GM23338 (cell line): Measurements from ENCODE around the gene ADGRL1. TPM values are rescaled to one million over a fixed set of nuclear protein-coding genes. Genes with fewer than 3 reads are reported as not detected.
"Not testable (repeated sequence)": the region's sequence is repeated elsewhere in the genome, so short reads cannot be mapped to it uniquely, and the experiment has no call there.

Source experiments
- ATAC-seq: fragments of 200-7000 bp; cut with Tn5 transposase; 3 replicates; pipeline ENCODE4 v1.9.1; 2020
- DNase-seq: peaks from one replicate; pipeline ENCODE4 v3.0.0-alpha.2; 2015; ENCODE audit warnings: low spot score
- H2AFZ ChIP-seq: fragments of 200-600 bp; sonication (generic); 2 replicates; pipeline ENCODE4 v1.8.0; 2016; ENCODE audit warnings: antibody characterized with exemption, mild to moderate bottlenecking, moderate library complexity
- H3F3A ChIP-seq: fragments of 200-600 bp; sonication (generic); replicated peaks from 2 replicates; pipeline ENCODE4 v1.8.0; 2017; ENCODE audit warnings: antibody characterized with exemption, mixed run types, low read depth
- H3K27ac ChIP-seq: fragments of 200-600 bp; sonication (generic); 2 replicates; pipeline ENCODE4 v1.6.1; 2016; ENCODE audit warnings: low read depth
- H3K27me3 ChIP-seq: fragments of 200-600 bp; sonication (generic); 2 replicates; pipeline ENCODE4 v1.8.0; 2016; ENCODE audit warnings: mild to moderate bottlenecking, mixed run types, moderate library complexity; ENCODE audit not compliant: insufficient read depth
- H3K36me3 ChIP-seq: fragments of 200-600 bp; sonication (generic); 2 replicates; pipeline ENCODE4 v1.8.0; 2016; ENCODE audit warnings: mild to moderate bottlenecking; ENCODE audit not compliant: insufficient read depth
- H3K4me1 ChIP-seq: fragments of 200-600 bp; sonication (generic); 2 replicates; pipeline ENCODE4 v1.8.0; 2016; ENCODE audit warnings: mild to moderate bottlenecking, moderate library complexity; ENCODE audit not compliant: insufficient read depth
- H3K4me2 ChIP-seq: fragments of 200-600 bp; sonication (generic); 2 replicates; pipeline ENCODE4 v1.7.1; 2017; ENCODE audit warnings: mixed run types
- H3K4me3 ChIP-seq: fragments of 200-600 bp; sonication (generic); 2 replicates; pipeline ENCODE4 v1.6.1; 2016; ENCODE audit warnings: mixed run types
- H3K79me2 ChIP-seq: fragments of 200-600 bp; sonication (generic); replicated peaks from 2 replicates; pipeline ENCODE4 v1.8.0; 2017; ENCODE audit warnings: mild to moderate bottlenecking; ENCODE audit not compliant: insufficient read depth
- H3K9me2 ChIP-seq: fragments of 200-600 bp; sonication (generic); 2 replicates; pipeline ENCODE4 v1.8.0; 2017; ENCODE audit not compliant: insufficient read depth
- H4K20me1 ChIP-seq: fragments of 200-600 bp; sonication (generic); replicated peaks from 2 replicates; pipeline ENCODE4 v1.8.0; 2017; ENCODE audit warnings: mild to moderate bottlenecking; ENCODE audit not compliant: insufficient read depth
- H3K27ac Mint-ChIP-seq: 2 replicates; pipeline ENCODE4 v1.8.0; 2020; ENCODE audit warnings: inconsistent platforms, mild to moderate bottlenecking, moderate library complexity, mixed read lengths
- H3K27me3 Mint-ChIP-seq: 3 replicates; pipeline ENCODE4 v1.8.0; 2022; ENCODE audit warnings: low read depth, mild to moderate bottlenecking, moderate library complexity, mixed read lengths, inconsistent platforms; ENCODE audit not compliant: insufficient read depth, poor library complexity
- H3K36me3 Mint-ChIP-seq: 3 replicates; pipeline ENCODE4 v1.8.0; 2021; ENCODE audit warnings: low read depth, mild to moderate bottlenecking, inconsistent platforms, moderate library complexity, mixed read lengths
- H3K4me1 Mint-ChIP-seq: 3 replicates; pipeline ENCODE4 v1.8.0; 2020; ENCODE audit warnings: mild to moderate bottlenecking, inconsistent platforms, mixed read lengths
- H3K4me3 Mint-ChIP-seq: 3 replicates; pipeline ENCODE4 v1.8.0; 2021; ENCODE audit warnings: moderate library complexity, mild to moderate bottlenecking, inconsistent platforms, mixed read lengths
- H3K9me3 Mint-ChIP-seq: 3 replicates; pipeline ENCODE4 v1.8.0; 2020; ENCODE audit warnings: moderate library complexity, mild to moderate bottlenecking, inconsistent platforms, mixed read lengths
- CTCF ChIP-seq, 2 experiments: fragments of 200-600 bp in 1 of 2; sonication (generic) in 1 of 2; conservative IDR thresholded peaks; 2 replicates each; pipeline versions ENCODE4 v1.5.1 to v1.6.1; 2016 to 2017; ENCODE audit warnings: antibody characterized with exemption in 2 of 2, low read depth in 2 of 2, mild to moderate bottlenecking in 2 of 2, moderate library complexity in 1 of 2
- EZH2 ChIP-seq: fragments of 200-600 bp; sonication (generic); IDR thresholded peaks from one replicate; pipeline ENCODE4 v1.8.0; 2017; ENCODE audit warnings: antibody characterized with exemption, mild to moderate bottlenecking, low read depth; ENCODE audit not compliant: unreplicated experiment
- EZH2phosphoT487 ChIP-seq: fragments of 200-600 bp; sonication (generic); IDR thresholded peaks from one replicate; pipeline ENCODE4 v1.8.1; 2018; ENCODE audit warnings: antibody characterized with exemption; ENCODE audit not compliant: unreplicated experiment
- JUNB ChIP-seq: IDR thresholded peaks from one replicate; pipeline ENCODE4 v1.6.1; 2016; ENCODE audit warnings: antibody characterized with exemption; ENCODE audit not compliant: unreplicated experiment
- ZNF114 ChIP-seq: fragments of 250-450 bp; sonication (Bioruptor Pico); IDR thresholded peaks from 2 replicates; pipeline ENCODE4 v1.5.0; 2020; ENCODE audit warnings: mild to moderate bottlenecking, moderate library complexity
- ZNF331 ChIP-seq: fragments of 250-450 bp; sonication (Bioruptor Pico); IDR thresholded peaks from 2 replicates; pipeline ENCODE4 v1.5.0; 2020; ENCODE audit warnings: low read depth, mild to moderate bottlenecking, moderate library complexity
- polyA plus RNA-seq: library from polyadenylated mRNA; unstranded; fragments of >200 nt; fragmentation: Nextera tagmentation; extraction: Ambion mirVana; gene quantifications from 2 replicates; pipeline ENCODE4 v1.2.1, GENCODE V29; 2016
- total RNA-seq: library from RNA; depleted of rRNA; stranded (reverse); fragments of >200 nt; shearing (Covaris generic); gene quantifications from 2 replicates; pipeline ENCODE4 v1.2.3, GENCODE V29; 2014

The ADGRL1 gene
- total and polyA plus RNA-seq, 2 experiments from 2014 or later = 20.6 to 100 TPM

- not testable (repeated sequence) for H3K27ac Mint-ChIP-seq, ATAC-seq, H3K27ac ChIP-seq, H3K4me3 Mint-ChIP-seq, H3K4me1 ChIP-seq, H3K79me2 ChIP-seq, H3F3A ChIP-seq, H3K36me3 Mint-ChIP-seq, H3K9me3 Mint-ChIP-seq, H3K36me3 ChIP-seq, H2AFZ ChIP-seq, H3K4me3 ChIP-seq, H4K20me1 ChIP-seq, H3K4me2 ChIP-seq, DNase-seq, H3K9me2 ChIP-seq, H3K27me3 ChIP-seq
- Mint-ChIP-seq H3K27me3 (peaks cover 13% of the 10 kb centered on the region), H3K4me1 (peaks cover 16% of the 10 kb centered on the region)
Observed at GRCh38 chr19:14226498-14226897, 20.5 kb upstream of the ADGRL1 start.

GRCh38 chr19:14222886-14223285, 16.9 kb upstream of the ADGRL1 start:
- Mint-ChIP-seq H3K27me3 (peaks cover 10% of the 10 kb centered on the region), H3K4me3 (no peak overlapping the region), H3K9me3 (no peaks in the 10 kb centered on the region), H3K4me1 (peaks cover 14% of the 10 kb centered on the region), H3K27ac (no peak overlapping the region), H3K36me3 (no peaks in the 10 kb centered on the region)
- Histone ChIP-seq H3K27ac (no peak overlapping the region), H4K20me1 (no peaks in the 10 kb centered on the region), H3K4me2 (no peak overlapping the region), H3K4me1 (no peaks in the 10 kb centered on the region; the same call in 1 of the 2 replicates), H2AFZ (no peak overlapping the region), H3K4me3 (no peak overlapping the region), H3K36me3 (no peaks in the 10 kb centered on the region), H3K79me2 (no peaks in the 10 kb centered on the region), H3K27me3 (no peaks in the 10 kb centered on the region), H3K9me2 (no peaks in the 10 kb centered on the region), H3F3A (0 out of 2 replicates have a peak, but pooled peaks cover 7% of the 10 kb centered on the region)
- no peak for TF ChIP-seq JUNB
- TF ChIP-seq EZH2phosphoT487 = no peak
- no peak for TF ChIP-seq ZNF331
- TF ChIP-seq CTCF (conservative IDR thresholded peaks at IDR 0.05; ENCODE audit: low read depth in 2 of 2) = no peak
- TF ChIP-seq ZNF114 (CRISPR knock-in tag) = no peak
- no peak for TF ChIP-seq EZH2
- DNase-seq (no peak), ATAC-seq (no peak)

GRCh38 chr19:14221345-14221744, 15.4 kb upstream of the ADGRL1 start:
- not testable (repeated sequence) for H3K27ac ChIP-seq, H3K9me2 ChIP-seq, H3K27ac Mint-ChIP-seq, H3K4me1 ChIP-seq, H3K36me3 ChIP-seq, H3K9me3 Mint-ChIP-seq, H3K36me3 Mint-ChIP-seq, H3K79me2 ChIP-seq, H3K27me3 ChIP-seq, H4K20me1 ChIP-seq, H2AFZ ChIP-seq
- H3F3A ChIP-seq = 0 out of 2 replicates have a peak, but pooled peaks cover 11% of the 10 kb centered on the region
- H3K4me3 Mint-ChIP-seq = peak overlapping the region; percentile 69
- peaks cover 16% of the 10 kb centered on the region for H3K27me3 Mint-ChIP-seq
- peaks cover 16% of the 10 kb centered on the region for H3K4me1 Mint-ChIP-seq
- ATAC-seq = peak; percentile 65
- peak overlapping the region; percentile 69; the same call in 1 of the 2 replicates for H3K4me2 ChIP-seq
- peak; percentile 74 for DNase-seq
- H3K4me3 ChIP-seq = peak overlapping the region; percentile 49
- TF ChIP-seq CTCF (conservative IDR thresholded peaks at IDR 0.05; ENCODE audit: low read depth in 2 of 2) = peak; percentile 16 to 38; a peak in 3 of 4 replicates
